SK-N-SH treated with all-trans-retinoic acid at 6 μM for 48 hours (cell line): ENCODE results near the gene ADGRF3.

ENCODE experiments used
- ATAC-seq: fragments of 200-7000 bp; cut with Tn5 transposase; 3 replicates; pipeline ENCODE4 v1.9.1; 2020; ENCODE audit warnings: mild to moderate bottlenecking, moderate library complexity
- ARNTL ChIP-seq: fragments of 450-650 bp; formaldehyde crosslinking; IDR thresholded peaks from 2 replicates; pipeline ENCODE4 v1.5.0; 2020; ENCODE audit warnings: low read depth, mild to moderate bottlenecking, moderate library complexity, borderline replicate concordance
- BACH2 ChIP-seq: fragments of 250-450 bp; sonication (Bioruptor Pico); IDR thresholded peaks from 2 replicates; pipeline ENCODE4 v1.9.0; 2021; ENCODE audit warnings: mild to moderate bottlenecking, borderline replicate concordance
- CREB5 ChIP-seq: fragments of 250-450 bp; sonication (Bioruptor Pico); IDR thresholded peaks from 2 replicates; pipeline ENCODE4 v1.5.1; 2020; ENCODE audit warnings: low read depth, mild to moderate bottlenecking, moderate library complexity
- CSDC2 ChIP-seq: fragments of 250-450 bp; sonication (Bioruptor Pico); IDR thresholded peaks from 2 replicates; pipeline ENCODE4 v1.5.0; 2020; ENCODE audit warnings: mild to moderate bottlenecking, moderate library complexity
- CSRNP3 ChIP-seq: fragments of 250-450 bp; sonication (Bioruptor Pico); IDR thresholded peaks from 2 replicates; pipeline ENCODE4 v1.5.1; 2021; ENCODE audit warnings: mild to moderate bottlenecking, moderate library complexity
- ESRRG ChIP-seq: fragments of 250-450 bp; sonication (Bioruptor Pico); IDR thresholded peaks from 2 replicates; pipeline ENCODE4 v1.6.1; 2021; ENCODE audit warnings: mild to moderate bottlenecking
- GLIS3 ChIP-seq: fragments of 250-450 bp; sonication (Bioruptor Pico); IDR thresholded peaks from 2 replicates; pipeline ENCODE4 v1.5.0; 2020; ENCODE audit warnings: mild to moderate bottlenecking, moderate library complexity
- ISL1 ChIP-seq: fragments of 250-450 bp; sonication (Bioruptor Pico); IDR thresholded peaks from 2 replicates; pipeline ENCODE4 v2.1.2; 2022; ENCODE audit warnings: mild to moderate bottlenecking, moderate library complexity
- PATZ1 ChIP-seq: fragments of 250-450 bp; sonication (Bioruptor Pico); IDR thresholded peaks from 2 replicates; pipeline ENCODE4 v1.8.0; 2020; ENCODE audit warnings: mild to moderate bottlenecking, moderate library complexity, borderline replicate concordance
- POU6F1 ChIP-seq: fragments of 250-450 bp; sonication (Bioruptor Pico); IDR thresholded peaks from 2 replicates; pipeline ENCODE4 v1.8.0; 2021; ENCODE audit warnings: low read depth, mild to moderate bottlenecking, moderate library complexity, borderline replicate concordance
- PPARA ChIP-seq: fragments of 250-450 bp; sonication (Bioruptor Pico); IDR thresholded peaks from 2 replicates; pipeline ENCODE4 v1.5.0; 2020; ENCODE audit warnings: mild to moderate bottlenecking, borderline replicate concordance
- RARB ChIP-seq: fragments of 250-450 bp; sonication (Bioruptor Pico); IDR thresholded peaks from 2 replicates; pipeline ENCODE4 v1.8.0; 2021; ENCODE audit warnings: mild to moderate bottlenecking, moderate library complexity
- SNAI2 ChIP-seq: fragments of 250-450 bp; sonication (Bioruptor Pico); IDR thresholded peaks from 2 replicates; pipeline ENCODE4 v1.5.0; 2020; ENCODE audit warnings: mild to moderate bottlenecking, moderate library complexity
- TCF4 ChIP-seq: fragments of 250-450 bp; sonication (Bioruptor Pico); IDR thresholded peaks from 2 replicates; pipeline ENCODE4 v1.8.0; 2021; ENCODE audit warnings: mild to moderate bottlenecking, moderate library complexity, borderline replicate concordance
- TOX ChIP-seq: fragments of 250-450 bp; sonication (Bioruptor Pico); IDR thresholded peaks from 2 replicates; pipeline ENCODE4 v1.8.0; 2021; ENCODE audit warnings: mild to moderate bottlenecking, moderate library complexity, borderline replicate concordance
- TSHZ2 ChIP-seq: fragments of 250-450 bp; sonication (Bioruptor Pico); IDR thresholded peaks from 2 replicates; pipeline ENCODE4 v1.5.0; 2020; ENCODE audit warnings: mild to moderate bottlenecking, moderate library complexity
- ZC3H10 ChIP-seq: fragments of 250-450 bp; sonication (Bioruptor Pico); IDR thresholded peaks from 2 replicates; pipeline ENCODE4 v1.5.1; 2021; ENCODE audit warnings: mild to moderate bottlenecking, moderate library complexity
- ZFP3 ChIP-seq: fragments of 250-450 bp; sonication (Bioruptor Pico); IDR thresholded peaks from 2 replicates; pipeline ENCODE4 v1.5.0; 2020; ENCODE audit warnings: mild to moderate bottlenecking, moderate library complexity
- ZNF565 ChIP-seq: fragments of 450-650 bp; formaldehyde crosslinking; conservative IDR thresholded peaks from 2 replicates; pipeline ENCODE4 v1.5.0; 2020; ENCODE audit warnings: low read depth, mild to moderate bottlenecking, moderate library complexity
- ZNF70 ChIP-seq: fragments of 450-650 bp; formaldehyde crosslinking; IDR thresholded peaks from 2 replicates; pipeline ENCODE4 v1.5.0; 2020; ENCODE audit warnings: mild to moderate bottlenecking, moderate library complexity
- ZNF8 ChIP-seq: fragments of 450-650 bp; formaldehyde crosslinking; IDR thresholded peaks from 2 replicates; pipeline ENCODE4 v1.5.0; 2020; ENCODE audit warnings: mild to moderate bottlenecking, moderate library complexity

Gene ADGRF3

GRCh38 chr2:26283606-26284005, 63.0 kb downstream of the ADGRF3 start:
- no peak for ATAC-seq
- TF ChIP-seq ZNF565 (CRISPR knock-in tag) = no peak
- TF ChIP-seq PPARA (CRISPR knock-in tag) = no peak
- no peak for TF ChIP-seq CREB5 (CRISPR knock-in tag)
- TF ChIP-seq TOX (CRISPR knock-in tag) = no peak
- TF ChIP-seq PATZ1 (CRISPR knock-in tag) = no peak
- no peak for TF ChIP-seq RARB (CRISPR knock-in tag)
- no peak for TF ChIP-seq ISL1
- TF ChIP-seq ZFP3 (CRISPR knock-in tag) = no peak
- TF ChIP-seq ZC3H10 (CRISPR knock-in tag) = no peak
- no peak for TF ChIP-seq ZNF70 (CRISPR knock-in tag)
- no peak for TF ChIP-seq ESRRG (CRISPR knock-in tag)
- TF ChIP-seq SNAI2 = no peak
- TF ChIP-seq CSDC2 (CRISPR knock-in tag) = no peak
- TF ChIP-seq TSHZ2 (CRISPR knock-in tag) = no peak
- no peak for TF ChIP-seq ARNTL (CRISPR knock-in tag)
- no peak for TF ChIP-seq POU6F1
- TF ChIP-seq, all 23 proteins: peak for 0

GRCh38 chr2:26281226-26281625, 65.4 kb downstream of the ADGRF3 start:
- no peak for TF ChIP-seq TCF4 (CRISPR knock-in tag)
- no peak for TF ChIP-seq ZNF565 (CRISPR knock-in tag)
- TF ChIP-seq GLIS3 (CRISPR knock-in tag) = no peak
- TF ChIP-seq RARB (CRISPR knock-in tag) = no peak
- TF ChIP-seq ZC3H10 (CRISPR knock-in tag) = no peak
- TF ChIP-seq POU6F1 = no peak
- TF ChIP-seq ISL1 = no peak
- no peak for TF ChIP-seq ZNF70 (CRISPR knock-in tag)
- no peak for TF ChIP-seq TOX (CRISPR knock-in tag)
- no peak for TF ChIP-seq PATZ1 (CRISPR knock-in tag)
- ATAC-seq = no peak

GRCh38 chr2:26279886-26280285, 66.7 kb downstream of the ADGRF3 start:
- no peak for ATAC-seq
- TF ChIP-seq ZFP3 (CRISPR knock-in tag) (no peak), ARNTL (CRISPR knock-in tag) (no peak), CSRNP3 (CRISPR knock-in tag) (no peak), PATZ1 (CRISPR knock-in tag) (no peak), ZNF8 (CRISPR knock-in tag) (no peak), SNAI2 (no peak), ZNF70 (CRISPR knock-in tag) (no peak), ZNF565 (CRISPR knock-in tag) (no peak), ESRRG (CRISPR knock-in tag) (no peak), ZC3H10 (CRISPR knock-in tag) (no peak), BACH2 (CRISPR knock-in tag) (no peak)
